Measurements from ENCODE around the gene NFKBIE.

The NFKBIE gene

GRCh38 chr6:44224029-44224964 lies 41.1 kb downstream of the NFKBIE start:
- no peak for DNase-seq

- DNase-seq: peak; percentile 83
Measured at GRCh38 chr6:44223319-44224028, 41.9 kb downstream of the NFKBIE start, which contains the start of gene SLC29A1. Gene SLC29A1 (plus strand): TSS chr6:44223595. CDS start chr6:44227314, 3,719 bp downstream.

GRCh38 chr6:44222486-44223318 lies 42.6 kb downstream of the NFKBIE start:
- DNase-seq: no peak

- no peak for DNase-seq
Measured at GRCh38 chr6:44221961-44222335, 43.4 kb downstream of the NFKBIE start.

GRCh38 chr6:44221291-44221960 lies 43.9 kb downstream of the NFKBIE start:
- DNase-seq: peak; percentile 81

GRCh38 chr6:44220913-44221290 lies 44.4 kb downstream of the NFKBIE start:
- DNase-seq: no peak

- DNase-seq: no peak
Measured at GRCh38 chr6:44219815-44220784, 45.3 kb downstream of the NFKBIE start.

GRCh38 chr6:44219053-44219814 lies 46.1 kb downstream of the NFKBIE start:
- DNase-seq: no peak

GRCh38 chr6:44217332-44218143 lies 47.8 kb downstream of the NFKBIE start:
- DNase-seq: no peak

- no peak for DNase-seq
Measured at GRCh38 chr6:44216677-44217331, 48.5 kb downstream of the NFKBIE start, which contains the start of gene MYMX. Gene MYMX (plus strand): TSS chr6:44216926. CDS start chr6:44217472, 546 bp downstream.

- no peak for DNase-seq
Measured at GRCh38 chr6:44214307-44214706, 51.0 kb downstream of the NFKBIE start.

GRCh38 chr6:44211284-44211683 lies 54.1 kb downstream of the NFKBIE start:
- DNase-seq: no peak
